HL-60 (cell line): ENCODE measurements around the gene CXCL14.

Experiments used
- DNase-seq, 2 experiments: peaks; one replicate each; pipeline ENCODE4 v3.0.0-alpha.2; 2010 to 2020; ENCODE audit warnings: low read depth in 1 of 2, low spot score in 1 of 2
- H3K27ac ChIP-seq: fragments of 250-450 bp; sonication (Bioruptor Pico); replicated peaks from 2 replicates; pipeline ENCODE4 v1.5.1; 2020; ENCODE audit warnings: mild to moderate bottlenecking, moderate library complexity
- H3K27me3 ChIP-seq: fragments of 250-450 bp; sonication (Bioruptor Pico); 2 replicates; pipeline ENCODE4 v1.5.1; 2021; ENCODE audit warnings: mild to moderate bottlenecking, moderate library complexity; ENCODE audit not compliant: insufficient read depth, poor library complexity, severe bottlenecking
- H3K4me3 ChIP-seq: replicated peaks from 2 replicates; pipeline ENCODE4 v1.5.1; 2011; ENCODE audit warnings: mild to moderate bottlenecking, control low read depth, low read length; ENCODE audit not compliant: insufficient read depth
- CTCF ChIP-seq: IDR thresholded peaks from one replicate; pipeline ENCODE4 v1.5.1; 2011; ENCODE audit warnings: low read length, control low read depth, inconsistent platforms; ENCODE audit not compliant: insufficient read depth
- GABPA ChIP-seq: IDR thresholded peaks from 2 replicates; pipeline ENCODE4 v1.6.1; 2012; ENCODE audit warnings: low read depth
- POLR2AphosphoS5 ChIP-seq: IDR thresholded peaks from 2 replicates; pipeline ENCODE4 v1.6.1; 2012; ENCODE audit warnings: low read depth
- REST ChIP-seq: IDR thresholded peaks from 2 replicates; pipeline ENCODE4 v1.6.1; 2012; ENCODE audit warnings: low read depth; ENCODE audit not compliant: insufficient replicate concordance
- SPI1 ChIP-seq: IDR thresholded peaks from 2 replicates; pipeline ENCODE4 v1.6.1; 2012; ENCODE audit warnings: low read depth, mild to moderate bottlenecking, borderline replicate concordance

CXCL14 gene

DNA sequence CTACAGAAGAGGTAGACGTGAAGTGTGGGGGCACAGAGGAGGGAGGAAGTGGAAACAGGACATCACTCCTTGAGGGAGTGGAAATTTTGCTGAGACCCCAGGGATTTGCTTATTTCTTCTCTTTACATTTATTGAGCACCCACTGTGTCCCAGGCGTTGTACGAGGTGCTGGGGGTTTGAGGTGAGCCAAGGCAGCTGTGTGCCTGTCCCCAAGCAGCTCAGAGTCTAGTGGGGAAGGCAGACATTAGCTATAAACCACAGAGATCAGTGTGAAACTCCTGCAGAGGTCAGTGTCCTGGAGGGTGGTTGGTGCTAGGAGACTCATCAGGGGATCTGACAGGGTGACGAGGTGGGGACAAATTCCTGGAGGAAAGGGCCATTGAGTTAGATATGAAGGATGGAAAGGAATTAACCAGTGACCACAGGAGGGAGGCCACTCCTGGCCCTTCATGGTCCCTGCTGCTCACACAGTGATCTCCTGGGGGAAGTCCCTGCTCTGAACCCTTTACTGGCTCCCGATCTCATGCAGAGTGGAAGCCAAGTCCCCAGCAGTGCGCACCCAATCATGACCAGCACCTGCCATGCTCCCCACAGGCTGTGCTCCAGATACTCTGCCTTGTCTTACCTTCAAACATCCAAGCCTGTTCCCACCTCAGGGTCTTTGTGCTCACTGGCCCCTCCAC lies 3.4 kb upstream of the CXCL14 start:
- TF ChIP-seq GABPA (no peak), SPI1 (no peak), CTCF (no peak), REST (no peak), POLR2AphosphoS5 (no peak)
- H3K27ac ChIP-seq: no peak overlapping the region
- no peak for DNase-seq
- no peak overlapping the region for H3K4me3 ChIP-seq
- peaks cover 5% of the 10 kb centered on the region for H3K27me3 ChIP-seq

DNA sequence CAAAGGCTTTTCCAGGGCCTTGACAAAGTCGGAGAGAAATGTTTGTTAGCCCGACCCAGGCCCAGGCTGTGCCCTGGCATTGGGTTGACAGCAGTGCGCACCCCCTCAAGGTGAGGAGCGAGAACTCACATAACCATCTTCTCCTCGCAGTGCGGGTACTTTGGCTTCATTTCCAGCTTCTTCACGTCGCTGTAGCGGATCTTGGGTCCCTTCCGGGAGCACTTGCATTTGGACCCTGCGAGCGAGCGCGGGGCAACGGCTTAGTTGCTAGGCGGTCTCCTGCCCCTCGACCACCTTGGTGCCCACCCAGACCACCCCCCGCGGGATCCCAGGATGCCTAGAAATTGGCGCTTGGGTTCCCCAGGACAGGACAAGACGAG lies 496 bp downstream of the CXCL14 start:
- Histone ChIP-seq H3K27me3 (peaks cover 5% of the 10 kb centered on the region), H3K4me3 (no peak overlapping the region), H3K27ac (no peak overlapping the region)
- TF ChIP-seq REST (no peak), GABPA (no peak), SPI1 (no peak), POLR2AphosphoS5 (no peak), CTCF (no peak)
- no peak for DNase-seq

DNA sequence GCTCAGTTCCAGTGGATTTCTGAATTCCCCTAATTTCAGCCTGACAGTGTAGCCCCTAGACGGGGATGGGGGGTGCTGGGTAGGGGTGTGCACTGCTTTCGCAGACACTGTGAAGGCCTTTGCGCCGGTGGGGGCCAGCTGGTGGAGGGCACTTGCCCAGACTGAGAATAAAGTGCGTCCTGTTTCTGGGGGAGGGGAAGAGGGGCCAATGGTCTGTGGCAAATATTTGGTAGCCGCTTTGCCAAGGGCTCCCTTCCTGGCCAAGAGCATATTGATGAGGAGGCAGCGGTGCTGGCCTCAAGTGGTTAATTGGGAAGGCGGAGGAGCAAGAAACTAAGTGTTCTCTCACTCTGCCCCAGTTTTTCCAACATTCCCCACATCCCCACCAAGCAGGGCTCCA lies 1.4 kb downstream of the CXCL14 start:
- peaks cover 5% of the 10 kb centered on the region for H3K27me3 ChIP-seq
- no peak overlapping the region for H3K4me3 ChIP-seq
- no peak for TF ChIP-seq SPI1
- no peak for TF ChIP-seq GABPA
- TF ChIP-seq POLR2AphosphoS5: no peak
- TF ChIP-seq CTCF: no peak
- TF ChIP-seq REST: no peak
- no peak for DNase-seq
- no peak overlapping the region for H3K27ac ChIP-seq
